Chondrocyte (in vitro differentiated cells): ENCODE measurements around the gene CD276. TPM values are rescaled to one million over a fixed set of nuclear protein-coding genes. Genes with fewer than 3 reads are reported as not detected.

Experiments
- DNase-seq: peaks from one replicate; pipeline ENCODE4 v3.0.0; 2021; ENCODE audit warnings: mixed read lengths, low spot score
- H3K27ac Mint-ChIP-seq: one replicate; pipeline ENCODE4 v1.8.0; 2021; ENCODE audit warnings: mild to moderate bottlenecking, moderate library complexity, mixed read lengths; ENCODE audit not compliant: unreplicated experiment
- H3K27me3 Mint-ChIP-seq: 2 replicates; pipeline ENCODE4 v1.8.0; 2021; ENCODE audit warnings: low read depth, mixed read lengths
- H3K36me3 Mint-ChIP-seq: 2 replicates; pipeline ENCODE4 v1.8.0; 2021; ENCODE audit warnings: low read depth, mixed read lengths
- H3K4me1 Mint-ChIP-seq: 2 replicates; pipeline ENCODE4 v1.8.0; 2021; ENCODE audit warnings: low read depth, mild to moderate bottlenecking, mixed read lengths
- H3K4me3 Mint-ChIP-seq: one replicate; pipeline ENCODE4 v1.8.0; 2021; ENCODE audit warnings: mild to moderate bottlenecking, moderate library complexity, mixed read lengths; ENCODE audit not compliant: unreplicated experiment
- H3K9me3 Mint-ChIP-seq: 2 replicates; pipeline ENCODE4 v1.8.0; 2021; ENCODE audit warnings: low read depth, mixed read lengths
- CTCF ChIP-seq: fragments of 200-600 bp; sonication (generic); IDR thresholded peaks from 2 replicates; pipeline ENCODE4 v1.5.0; 2021; ENCODE audit warnings: antibody characterized with exemption, mild to moderate bottlenecking, moderate library complexity
- total RNA-seq: library from RNA; stranded (reverse); gene quantifications from 3 replicates; pipeline ENCODE4 v1.2.1, GENCODE V29; 2021

Gene CD276
- total RNA-seq, 1 donor from 2014 or later, result 196 TPM

GRCh38 chr15:73717206-73717605, 33.0 kb downstream of the CD276 start:
- Mint-ChIP-seq H3K27me3 (peaks cover 2% of the 10 kb centered on the region), H3K4me1 (peaks cover 3% of the 10 kb centered on the region), H3K27ac (no peak overlapping the region), H3K9me3 (no peaks in the 10 kb centered on the region), H3K4me3 (no peak overlapping the region), H3K36me3 (peaks cover 19% of the 10 kb centered on the region)
- TF ChIP-seq CTCF, result no peak
- DNase-seq, result no peak

- Mint-ChIP-seq H3K4me3 (no peak overlapping the region), H3K27ac (no peak overlapping the region), H3K36me3 (peaks cover 15% of the 10 kb centered on the region), H3K9me3 (no peaks in the 10 kb centered on the region), H3K27me3 (peaks cover 2% of the 10 kb centered on the region), H3K4me1 (peaks cover 3% of the 10 kb centered on the region)
- DNase-seq, result no peak
- peak; percentile 37 for TF ChIP-seq CTCF
These were observed 33.6 kb downstream of the CD276 start for GRCh38 chr15:73717802-73718201.

GRCh38 chr15:73718694-73719093, 34.5 kb downstream of the CD276 start:
- Mint-ChIP-seq H3K36me3 (peaks cover 6% of the 10 kb centered on the region), H3K27me3 (peaks cover 2% of the 10 kb centered on the region), H3K27ac (no peak overlapping the region), H3K9me3 (no peaks in the 10 kb centered on the region), H3K4me3 (no peak overlapping the region), H3K4me1 (peaks cover 3% of the 10 kb centered on the region)
- no peak for TF ChIP-seq CTCF
- DNase-seq, result no peak

DNA sequence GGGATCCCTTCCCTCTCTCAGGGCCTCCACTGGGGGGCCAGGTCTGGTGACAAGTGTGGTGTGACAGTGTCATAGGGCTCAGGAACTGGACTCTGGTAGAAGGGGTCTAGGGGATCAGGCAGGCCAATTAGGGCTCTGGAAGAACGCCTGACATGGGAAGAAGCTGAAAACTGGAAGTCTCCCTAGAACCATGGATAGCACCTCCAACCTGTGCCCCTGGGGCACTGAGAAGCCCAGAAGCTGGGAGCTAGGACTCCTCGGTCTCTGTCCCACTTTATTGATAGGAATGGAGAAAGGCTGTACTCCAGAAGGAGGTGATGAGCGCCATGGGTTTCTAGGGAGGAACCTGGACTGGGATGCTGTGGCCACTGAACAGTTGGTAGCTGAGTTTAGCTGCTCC, 38.2 kb downstream of the CD276 start:
- no peaks in the 10 kb centered on the region for H3K9me3 Mint-ChIP-seq
- H3K27ac Mint-ChIP-seq, result no peak overlapping the region
- peaks cover 2% of the 10 kb centered on the region for H3K27me3 Mint-ChIP-seq
- no peak for TF ChIP-seq CTCF
- no peak for DNase-seq
- H3K4me1 Mint-ChIP-seq, result no peaks in the 10 kb centered on the region
- H3K36me3 Mint-ChIP-seq, result no peaks in the 10 kb centered on the region
- H3K4me3 Mint-ChIP-seq, result no peak overlapping the region

DNA sequence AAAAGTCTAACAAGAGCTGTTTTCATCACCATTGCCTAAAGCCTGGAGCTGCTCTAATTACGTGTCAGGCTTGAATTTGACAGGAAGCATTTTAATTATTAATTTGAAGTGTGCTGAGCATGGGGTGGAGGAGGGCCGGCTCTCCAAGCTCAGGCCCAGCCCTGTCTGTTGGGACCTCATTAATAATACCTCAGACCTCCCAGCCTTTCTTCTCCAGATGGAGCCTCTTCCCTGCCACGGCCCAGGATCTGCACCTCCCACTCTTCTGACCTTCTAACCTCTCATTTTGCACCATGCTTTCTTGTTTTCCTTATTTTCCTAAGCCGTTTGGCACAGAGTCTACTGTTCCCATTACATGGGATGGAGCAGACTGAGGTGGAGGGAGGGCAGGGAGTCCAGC, 39.0 kb downstream of the CD276 start:
- no peak for TF ChIP-seq CTCF
- Mint-ChIP-seq H3K36me3 (no peaks in the 10 kb centered on the region), H3K27me3 (peaks cover 2% of the 10 kb centered on the region), H3K4me3 (no peak overlapping the region), H3K4me1 (no peaks in the 10 kb centered on the region), H3K9me3 (no peaks in the 10 kb centered on the region), H3K27ac (no peak overlapping the region)
- DNase-seq, result no peak
